Smooth muscle cell (in vitro differentiated cells): Measurements from ENCODE around the gene JAKMIP2. TPM values are rescaled to one million over a fixed set of nuclear protein-coding genes. Genes with fewer than 3 reads are reported as not detected.
A peak's percentile ranks its signal among the peaks of the same experiment; 100 is the strongest.

Source experiments
- DNase-seq: peaks from one replicate; lab custom pipeline; 2025; ENCODE audit not compliant: unreplicated experiment; lab: John Stamatoyannopoulos, UW
- H2AFZ ChIP-seq: fragments of 200-600 bp; sonication (generic); 2 replicates; pipeline ENCODE4 v1.6.0; 2016; ENCODE audit warnings: antibody characterized with exemption, low read depth, mild to moderate bottlenecking
- H3F3A ChIP-seq: fragments of 200-600 bp; sonication (generic); 2 replicates; pipeline ENCODE4 v1.6.0; 2017; ENCODE audit warnings: antibody characterized with exemption, low read depth
- H3K27ac ChIP-seq: fragments of 200-600 bp; sonication (generic); 2 replicates; pipeline ENCODE4 v1.5.1; 2016; ENCODE audit warnings: low read depth, mild to moderate bottlenecking
- H3K27me3 ChIP-seq: fragments of 200-600 bp; sonication (generic); 2 replicates; pipeline ENCODE4 v1.6.1; 2016; ENCODE audit warnings: low read depth, mild to moderate bottlenecking
- H3K36me3 ChIP-seq: fragments of 200-600 bp; sonication (generic); 2 replicates; pipeline ENCODE4 v1.5.1; 2016; ENCODE audit warnings: low read depth
- H3K4me1 ChIP-seq: fragments of 200-600 bp; sonication (generic); 2 replicates; pipeline ENCODE4 v1.5.1; 2016; ENCODE audit warnings: low read depth
- H3K4me2 ChIP-seq: fragments of 200-600 bp; sonication (generic); 2 replicates; pipeline ENCODE4 v1.6.0; 2016; ENCODE audit warnings: mild to moderate bottlenecking
- H3K4me3 ChIP-seq: fragments of 200-600 bp; sonication (generic); 2 replicates; pipeline ENCODE4 v1.5.1; 2016; ENCODE audit warnings: mild to moderate bottlenecking
- H3K79me2 ChIP-seq: fragments of 200-600 bp; sonication (generic); 2 replicates; pipeline ENCODE4 v1.6.0; 2016; ENCODE audit warnings: low read depth, mild to moderate bottlenecking
- H3K9ac ChIP-seq: fragments of 200-600 bp; sonication (generic); 2 replicates; pipeline ENCODE4 v1.6.0; 2016; ENCODE audit warnings: low read depth
- H3K9me3 ChIP-seq: fragments of 200-600 bp; sonication (generic); replicated peaks from 2 replicates; pipeline ENCODE4 v1.5.1; 2016; ENCODE audit warnings: low read depth
- H4K20me1 ChIP-seq: fragments of 200-600 bp; sonication (generic); 2 replicates; pipeline ENCODE4 v1.6.0; 2016; ENCODE audit warnings: low read depth
- CTCF ChIP-seq: fragments of 200-600 bp; sonication (generic); IDR thresholded peaks from 2 replicates; pipeline ENCODE4 v1.5.1; 2017; ENCODE audit warnings: borderline replicate concordance, mild to moderate bottlenecking, antibody characterized with exemption; ENCODE audit not compliant: insufficient read depth, poor library complexity, severe bottlenecking
- WGBS: methylation state at CpG from one replicate; pipeline ENCODE4 v1.1.7; 2016; ENCODE audit warnings: low lambda C conversion rate; 5-methylcytosine and 5-hydroxymethylcytosine counted together
- polyA plus RNA-seq: library from polyadenylated mRNA; unstranded; fragments of >200 nt; fragmentation: Nextera tagmentation; extraction: Ambion mirVana; gene quantifications from 2 replicates; pipeline ENCODE4 v1.2.1, GENCODE V29; 2016
- total RNA-seq: library from RNA; depleted of rRNA; stranded (reverse); fragments of >200 nt; gene quantifications from 2 replicates; pipeline ENCODE4 v1.2.3, GENCODE V29; 2014

Gene JAKMIP2
- total and polyA plus RNA-seq, 2 experiments from 2014 or later: 2.9 to 7.6 TPM

- no peaks in the 10 kb centered on the region for H3K4me1 ChIP-seq
Measured at GRCh38 chr5:147789820-147790219, 7.3 kb upstream of the JAKMIP2 start.

GRCh38 chr5:147788023-147788422 is 5.5 kb upstream of the JAKMIP2 start:
- Histone ChIP-seq H4K20me1 (no peaks in the 10 kb centered on the region), H3K79me2 (no peaks in the 10 kb centered on the region), H3K27me3 (no peaks in the 10 kb centered on the region), H3K9ac (no peak overlapping the region), H2AFZ (no peak overlapping the region), H3K4me2 (no peak overlapping the region), H3F3A (peaks cover 4% of the 10 kb centered on the region), H3K27ac (no peak overlapping the region), H3K9me3 (no peaks in the 10 kb centered on the region), H3K36me3 (no peaks in the 10 kb centered on the region), H3K4me3 (no peak overlapping the region), H3K4me1 (no peaks in the 10 kb centered on the region)
- no peak for TF ChIP-seq CTCF
- DNase-seq: no peak

More at GRCh38 chr5:147789820-147790219, 7.3 kb upstream of the JAKMIP2 start:
- no peaks in the 10 kb centered on the region for H3K9me3 ChIP-seq
- H3K4me3 ChIP-seq: no peak overlapping the region
- no peaks in the 10 kb centered on the region for H4K20me1 ChIP-seq
- H3K79me2 ChIP-seq: no peaks in the 10 kb centered on the region
- H3K27ac ChIP-seq: no peak overlapping the region
- H3K36me3 ChIP-seq: no peaks in the 10 kb centered on the region
- H3K9ac ChIP-seq: no peak overlapping the region
- TF ChIP-seq CTCF: no peak
- WGBS: 90% methylated on average over 2 of the region's 2 CpGs
- no peak overlapping the region for H3K4me2 ChIP-seq
- no peaks in the 10 kb centered on the region for H3F3A ChIP-seq
- H2AFZ ChIP-seq: no peak overlapping the region
- H3K27me3 ChIP-seq: no peaks in the 10 kb centered on the region
- no peak for DNase-seq

GRCh38 chr5:147786142-147786541 is 3.6 kb upstream of the JAKMIP2 start:
- Histone ChIP-seq H3K9me3 (no peaks in the 10 kb centered on the region), H3K4me1 (peaks cover 10% of the 10 kb centered on the region), H3F3A (peaks cover 4% of the 10 kb centered on the region), H3K9ac (no peak overlapping the region), H3K4me3 (no peak overlapping the region), H3K27ac (no peak overlapping the region), H4K20me1 (no peaks in the 10 kb centered on the region), H3K27me3 (no peaks in the 10 kb centered on the region), H3K79me2 (peaks cover under 1% of the 10 kb centered on the region), H3K4me2 (no peak overlapping the region), H3K36me3 (no peaks in the 10 kb centered on the region), H2AFZ (no peak overlapping the region)
- WGBS: 88% methylated on average over 2 of the region's 2 CpGs
- no peak for TF ChIP-seq CTCF
- DNase-seq: no peak

GRCh38 chr5:147784146-147784987 is 1.8 kb upstream of the JAKMIP2 start:
- Histone ChIP-seq H3F3A (peaks cover 4% of the 10 kb centered on the region), H3K9me3 (no peaks in the 10 kb centered on the region), H2AFZ (peak overlapping the region; percentile 46), H3K4me1 (peaks cover 27% of the 10 kb centered on the region), H3K9ac (no peak overlapping the region), H4K20me1 (no peaks in the 10 kb centered on the region), H3K27ac (no peak overlapping the region), H3K4me3 (no peak overlapping the region), H3K4me2 (no peak overlapping the region), H3K27me3 (no peaks in the 10 kb centered on the region), H3K79me2 (peaks cover 9% of the 10 kb centered on the region), H3K36me3 (no peaks in the 10 kb centered on the region)
- no peak for DNase-seq
- TF ChIP-seq CTCF: no peak
- WGBS: 53% methylated on average over 8 of the region's 8 CpGs
